ENCODE results near the gene PLXNB3.
"Not testable (repeated sequence)": the region's sequence is repeated elsewhere in the genome, so short reads cannot be mapped to it uniquely, and the experiment has no call there.

Gene PLXNB3

DNA sequence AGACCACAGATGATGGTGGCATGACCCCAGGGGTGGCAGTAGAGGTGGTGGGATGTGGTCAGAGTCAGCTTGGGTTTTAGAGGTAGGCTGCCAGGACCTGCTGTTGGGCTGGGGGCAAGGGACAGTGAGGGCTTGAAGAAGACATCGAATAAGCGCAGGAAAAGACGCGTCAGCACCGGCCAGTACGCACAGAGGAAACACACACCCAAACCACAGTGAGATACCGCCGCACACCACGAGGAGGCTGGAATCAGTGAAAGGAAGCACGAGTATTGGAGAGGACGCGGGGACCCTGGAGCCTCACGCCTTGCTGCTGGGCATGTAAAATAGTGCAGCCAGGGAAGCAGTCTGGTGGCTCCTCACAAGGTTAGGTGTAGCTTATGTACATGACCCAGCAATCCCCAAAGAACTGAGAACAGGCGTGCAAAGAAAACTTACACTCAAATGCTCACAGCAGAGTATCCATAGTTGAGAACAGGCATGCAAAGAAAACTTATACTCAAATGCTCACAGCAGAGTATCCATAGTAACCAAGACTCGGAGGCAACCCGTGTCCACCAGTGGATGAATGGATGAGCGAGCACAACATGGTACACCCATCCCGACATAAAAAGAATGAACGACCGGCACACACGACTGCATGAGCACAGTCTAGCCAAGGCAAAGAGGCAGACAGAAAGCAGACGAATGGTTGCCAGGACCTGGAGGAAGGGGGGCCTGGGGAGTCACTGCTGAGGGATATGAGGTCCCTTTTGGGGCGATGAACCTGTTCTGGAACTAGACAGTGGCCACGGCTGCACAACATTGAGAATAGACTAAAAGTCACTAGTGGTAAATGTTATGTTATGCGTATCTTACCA, 53.0 kb downstream of the PLXNB3 start:
- DNase-seq (ENCODE audit: low spot score), result no peak

- not testable (repeated sequence) for DNase-seq (ENCODE audit: low spot score)
Observed at GRCh38 chrX:153818064-153818463, 54.0 kb downstream of the PLXNB3 start.

DNA sequence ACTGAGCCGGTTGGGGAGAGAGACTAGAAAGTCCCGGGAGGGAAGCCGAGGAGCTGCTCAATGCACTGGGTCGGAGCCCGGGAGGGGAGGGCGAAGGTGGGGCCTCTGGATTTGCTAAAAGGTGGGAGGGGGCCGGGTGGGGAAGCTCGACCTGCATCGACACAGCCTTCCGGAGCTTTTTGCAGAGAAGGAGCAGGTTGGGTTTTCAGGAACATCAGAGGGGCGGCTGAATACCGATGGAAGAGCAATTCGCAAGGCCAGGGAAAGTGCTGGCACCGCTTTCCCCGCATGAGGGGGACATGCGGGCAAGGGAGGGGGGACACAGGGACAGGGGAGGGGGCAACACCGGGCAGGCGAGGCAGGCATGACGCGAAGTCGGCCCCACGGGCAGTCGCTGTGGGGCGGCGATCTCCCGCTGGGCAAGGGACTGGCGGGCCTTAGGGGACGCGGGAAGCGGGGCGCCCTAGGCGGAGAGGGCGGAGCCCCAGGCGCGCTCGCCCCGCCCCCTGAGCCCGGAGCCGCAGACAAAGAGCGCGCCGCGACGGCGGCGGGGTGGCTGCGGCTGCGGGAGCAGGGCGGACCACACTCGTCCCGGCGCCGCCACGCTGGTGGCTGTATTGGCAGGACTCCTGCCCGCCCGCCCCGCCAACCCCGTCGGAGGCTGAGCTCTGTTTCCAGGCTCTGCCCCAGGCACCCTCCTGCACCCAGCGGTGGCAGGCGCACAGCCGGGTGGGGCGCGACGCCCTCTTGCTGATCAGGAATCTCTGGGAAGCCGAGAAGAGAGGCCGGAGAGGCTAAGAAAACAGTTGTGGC, 54.7 kb downstream of the PLXNB3 start:
- DNase-seq (ENCODE audit: low spot score), result no peak

DNA sequence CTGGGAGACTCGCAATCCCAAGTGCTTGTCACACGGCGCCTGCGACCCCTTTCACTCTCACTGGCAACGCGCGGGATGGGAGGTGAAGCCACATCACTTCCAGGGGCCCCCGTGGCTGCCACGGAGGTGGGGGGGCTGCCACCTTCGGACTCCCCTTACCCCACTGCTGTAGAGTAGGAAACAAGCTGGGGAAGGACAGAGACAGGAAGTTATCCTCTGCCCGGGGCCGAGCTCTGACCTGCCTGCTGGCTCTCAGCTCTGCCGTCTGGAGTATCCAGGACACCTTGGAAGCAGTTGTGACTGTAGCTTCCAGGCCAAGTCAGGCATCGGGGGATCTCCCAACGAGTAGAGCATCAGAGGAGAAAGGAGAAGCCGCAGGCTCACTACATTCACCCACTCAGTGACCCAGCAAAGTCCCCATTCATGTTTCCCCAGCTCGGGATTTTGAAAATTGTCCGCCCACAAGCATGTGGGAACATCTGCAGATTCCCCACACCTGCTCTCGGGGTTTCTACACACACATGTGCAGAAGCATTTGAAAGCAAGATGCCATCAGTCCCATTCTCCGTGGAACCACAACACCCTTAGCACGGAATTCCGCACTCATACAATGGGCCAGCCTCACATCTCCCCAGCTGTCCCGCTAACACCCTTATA, 55.5 kb downstream of the PLXNB3 start:
- DNase-seq (ENCODE audit: low spot score), result no peak

DNA sequence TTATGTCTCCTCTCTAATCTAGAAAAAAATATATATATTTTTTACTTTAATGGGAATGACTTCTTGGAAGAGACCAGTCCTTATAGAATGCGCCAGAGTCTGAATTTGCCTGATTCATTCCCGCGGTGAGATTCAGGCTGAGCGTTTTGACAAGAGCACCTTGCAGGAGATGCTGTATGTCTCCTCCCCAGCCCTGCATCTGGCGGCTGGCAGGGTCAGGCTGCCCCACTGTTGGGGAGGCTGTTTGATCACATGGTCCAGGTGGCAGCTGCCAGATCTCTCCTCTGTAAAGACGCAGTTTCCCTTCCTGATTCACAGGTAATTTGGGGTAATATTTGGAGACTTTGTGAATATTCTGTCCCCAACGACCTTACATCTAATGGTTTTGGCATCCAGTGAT, 56.6 kb downstream of the PLXNB3 start:
- DNase-seq (ENCODE audit: low spot score), result no peak

DNA sequence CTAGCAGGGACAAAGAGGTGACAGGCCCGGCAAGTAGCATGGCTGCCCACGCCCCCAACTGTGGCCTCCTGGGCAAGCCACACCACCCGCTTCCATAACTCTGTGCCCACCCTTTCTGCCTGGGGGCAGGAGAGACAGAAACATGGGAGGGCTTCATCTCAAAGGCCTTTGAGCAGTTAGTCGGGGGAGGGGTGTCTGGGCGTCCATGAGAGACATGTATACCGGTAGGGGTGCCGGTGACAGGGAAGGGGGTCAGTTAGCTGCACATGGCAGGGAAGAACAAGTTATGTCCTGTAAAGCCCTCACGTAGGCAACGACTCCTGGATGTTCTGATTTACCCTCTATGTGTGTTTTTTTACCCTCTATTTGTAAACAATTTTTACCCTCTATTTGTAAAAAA, 57.0 kb downstream of the PLXNB3 start:
- DNase-seq (ENCODE audit: low spot score), result no peak

DNA sequence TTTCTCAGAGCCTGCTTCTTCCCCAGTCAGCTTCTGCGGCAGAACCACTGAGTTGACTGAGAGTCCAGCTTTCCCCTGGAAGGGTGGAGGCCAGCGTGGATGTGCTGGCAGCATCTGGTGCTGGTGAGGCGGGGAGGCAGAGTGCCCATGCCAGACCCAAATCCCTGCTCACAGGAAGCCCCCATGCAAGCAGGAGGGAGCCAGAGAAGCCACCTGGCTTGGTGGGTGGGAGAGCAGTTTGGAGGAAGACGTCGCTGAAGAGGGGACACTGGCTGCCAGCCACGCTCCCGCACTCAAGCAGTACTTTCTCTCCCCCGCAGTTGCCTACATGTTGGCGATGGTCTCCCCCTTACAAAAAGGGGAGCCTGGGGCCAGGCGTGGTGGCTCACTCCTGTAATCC, 60.3 kb downstream of the PLXNB3 start:
- no peak for DNase-seq (ENCODE audit: low spot score)

DNA sequence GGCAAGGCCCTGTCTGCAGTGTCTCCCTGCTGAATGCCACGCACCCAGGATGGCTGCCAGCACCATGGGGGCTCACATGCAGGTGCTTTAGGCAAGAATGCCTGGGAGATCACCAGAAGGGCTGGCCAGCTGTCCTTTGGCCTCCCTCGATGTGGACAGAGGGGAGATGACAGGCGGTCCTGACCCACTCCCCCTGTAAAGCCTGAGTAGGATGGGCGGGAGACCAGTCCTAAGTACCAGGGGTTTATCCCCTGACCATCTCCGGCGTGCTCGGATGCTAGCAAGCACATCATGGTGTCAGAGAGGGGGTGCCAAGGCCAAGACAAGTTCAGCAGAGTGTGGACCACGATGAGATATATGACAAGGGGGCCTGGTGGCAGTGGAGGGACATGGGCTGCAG, 61.0 kb downstream of the PLXNB3 start:
- DNase-seq (ENCODE audit: low spot score), result no peak

Measured in pons (tissue), 1 donor.